GM23338 (cell line): ENCODE measurements around the gene NEMP1. TPM values are rescaled to one million over a fixed set of nuclear protein-coding genes. Genes with fewer than 3 reads are reported as not detected.

Experiments used
- ATAC-seq: fragments of 200-7000 bp; cut with Tn5 transposase; 3 replicates; pipeline ENCODE4 v1.9.1; 2020
- DNase-seq: peaks from one replicate; pipeline ENCODE4 v3.0.0-alpha.2; 2015; ENCODE audit warnings: low spot score
- H2AFZ ChIP-seq: fragments of 200-600 bp; sonication (generic); 2 replicates; pipeline ENCODE4 v1.8.0; 2016; ENCODE audit warnings: antibody characterized with exemption, mild to moderate bottlenecking, moderate library complexity
- H3F3A ChIP-seq: fragments of 200-600 bp; sonication (generic); replicated peaks from 2 replicates; pipeline ENCODE4 v1.8.0; 2017; ENCODE audit warnings: antibody characterized with exemption, mixed run types, low read depth
- H3K27ac ChIP-seq: fragments of 200-600 bp; sonication (generic); 2 replicates; pipeline ENCODE4 v1.6.1; 2016; ENCODE audit warnings: low read depth
- H3K27me3 ChIP-seq: fragments of 200-600 bp; sonication (generic); 2 replicates; pipeline ENCODE4 v1.8.0; 2016; ENCODE audit warnings: mild to moderate bottlenecking, mixed run types, moderate library complexity; ENCODE audit not compliant: insufficient read depth
- H3K36me3 ChIP-seq: fragments of 200-600 bp; sonication (generic); 2 replicates; pipeline ENCODE4 v1.8.0; 2016; ENCODE audit warnings: mild to moderate bottlenecking; ENCODE audit not compliant: insufficient read depth
- H3K4me1 ChIP-seq: fragments of 200-600 bp; sonication (generic); 2 replicates; pipeline ENCODE4 v1.8.0; 2016; ENCODE audit warnings: mild to moderate bottlenecking, moderate library complexity; ENCODE audit not compliant: insufficient read depth
- H3K4me2 ChIP-seq: fragments of 200-600 bp; sonication (generic); 2 replicates; pipeline ENCODE4 v1.7.1; 2017; ENCODE audit warnings: mixed run types
- H3K4me3 ChIP-seq: fragments of 200-600 bp; sonication (generic); 2 replicates; pipeline ENCODE4 v1.6.1; 2016; ENCODE audit warnings: mixed run types
- H3K79me2 ChIP-seq: fragments of 200-600 bp; sonication (generic); replicated peaks from 2 replicates; pipeline ENCODE4 v1.8.0; 2017; ENCODE audit warnings: mild to moderate bottlenecking; ENCODE audit not compliant: insufficient read depth
- H3K9me2 ChIP-seq: fragments of 200-600 bp; sonication (generic); 2 replicates; pipeline ENCODE4 v1.8.0; 2017; ENCODE audit not compliant: insufficient read depth
- H4K20me1 ChIP-seq: fragments of 200-600 bp; sonication (generic); replicated peaks from 2 replicates; pipeline ENCODE4 v1.8.0; 2017; ENCODE audit warnings: mild to moderate bottlenecking; ENCODE audit not compliant: insufficient read depth
- H3K27ac Mint-ChIP-seq: 2 replicates; pipeline ENCODE4 v1.8.0; 2020; ENCODE audit warnings: inconsistent platforms, mild to moderate bottlenecking, moderate library complexity, mixed read lengths
- H3K27me3 Mint-ChIP-seq: 3 replicates; pipeline ENCODE4 v1.8.0; 2022; ENCODE audit warnings: low read depth, mild to moderate bottlenecking, moderate library complexity, mixed read lengths, inconsistent platforms; ENCODE audit not compliant: insufficient read depth, poor library complexity
- H3K36me3 Mint-ChIP-seq: 3 replicates; pipeline ENCODE4 v1.8.0; 2021; ENCODE audit warnings: low read depth, mild to moderate bottlenecking, inconsistent platforms, moderate library complexity, mixed read lengths
- H3K4me1 Mint-ChIP-seq: 3 replicates; pipeline ENCODE4 v1.8.0; 2020; ENCODE audit warnings: mild to moderate bottlenecking, inconsistent platforms, mixed read lengths
- H3K4me3 Mint-ChIP-seq: 3 replicates; pipeline ENCODE4 v1.8.0; 2021; ENCODE audit warnings: moderate library complexity, mild to moderate bottlenecking, inconsistent platforms, mixed read lengths
- H3K9me3 Mint-ChIP-seq: 3 replicates; pipeline ENCODE4 v1.8.0; 2020; ENCODE audit warnings: moderate library complexity, mild to moderate bottlenecking, inconsistent platforms, mixed read lengths
- CREB1 ChIP-seq: fragments of 250-450 bp; sonication (Bioruptor Pico); IDR thresholded peaks from 2 replicates; pipeline ENCODE4 v1.5.0; 2020; ENCODE audit warnings: low read depth, mild to moderate bottlenecking, moderate library complexity
- EZH2phosphoT487 ChIP-seq: fragments of 200-600 bp; sonication (generic); IDR thresholded peaks from one replicate; pipeline ENCODE4 v1.8.1; 2018; ENCODE audit warnings: antibody characterized with exemption; ENCODE audit not compliant: unreplicated experiment
- JUNB ChIP-seq: IDR thresholded peaks from one replicate; pipeline ENCODE4 v1.6.1; 2016; ENCODE audit warnings: antibody characterized with exemption; ENCODE audit not compliant: unreplicated experiment
- REST ChIP-seq: IDR thresholded peaks from one replicate; pipeline ENCODE4 v1.6.1; 2018; ENCODE audit warnings: antibody characterized with exemption; ENCODE audit not compliant: unreplicated experiment
- ZNF114 ChIP-seq: fragments of 250-450 bp; sonication (Bioruptor Pico); IDR thresholded peaks from 2 replicates; pipeline ENCODE4 v1.5.0; 2020; ENCODE audit warnings: mild to moderate bottlenecking, moderate library complexity
- ZNF331 ChIP-seq: fragments of 250-450 bp; sonication (Bioruptor Pico); IDR thresholded peaks from 2 replicates; pipeline ENCODE4 v1.5.0; 2020; ENCODE audit warnings: low read depth, mild to moderate bottlenecking, moderate library complexity
- polyA plus RNA-seq: library from polyadenylated mRNA; unstranded; fragments of >200 nt; fragmentation: Nextera tagmentation; extraction: Ambion mirVana; gene quantifications from 2 replicates; pipeline ENCODE4 v1.2.1, GENCODE V29; 2016
- total RNA-seq: library from RNA; depleted of rRNA; stranded (reverse); fragments of >200 nt; shearing (Covaris generic); gene quantifications from 2 replicates; pipeline ENCODE4 v1.2.3, GENCODE V29; 2014
- TF ChIP-seq, protein P1 (sequence below): IDR thresholded peaks from 2 replicates; pipeline ENCODE4 v1.6.1; 2016; ENCODE audit warnings: antibody characterized with exemption

Gene NEMP1
- total and polyA plus RNA-seq, 2 experiments from 2014 or later: 11.9 to 35.0 TPM

DNA sequence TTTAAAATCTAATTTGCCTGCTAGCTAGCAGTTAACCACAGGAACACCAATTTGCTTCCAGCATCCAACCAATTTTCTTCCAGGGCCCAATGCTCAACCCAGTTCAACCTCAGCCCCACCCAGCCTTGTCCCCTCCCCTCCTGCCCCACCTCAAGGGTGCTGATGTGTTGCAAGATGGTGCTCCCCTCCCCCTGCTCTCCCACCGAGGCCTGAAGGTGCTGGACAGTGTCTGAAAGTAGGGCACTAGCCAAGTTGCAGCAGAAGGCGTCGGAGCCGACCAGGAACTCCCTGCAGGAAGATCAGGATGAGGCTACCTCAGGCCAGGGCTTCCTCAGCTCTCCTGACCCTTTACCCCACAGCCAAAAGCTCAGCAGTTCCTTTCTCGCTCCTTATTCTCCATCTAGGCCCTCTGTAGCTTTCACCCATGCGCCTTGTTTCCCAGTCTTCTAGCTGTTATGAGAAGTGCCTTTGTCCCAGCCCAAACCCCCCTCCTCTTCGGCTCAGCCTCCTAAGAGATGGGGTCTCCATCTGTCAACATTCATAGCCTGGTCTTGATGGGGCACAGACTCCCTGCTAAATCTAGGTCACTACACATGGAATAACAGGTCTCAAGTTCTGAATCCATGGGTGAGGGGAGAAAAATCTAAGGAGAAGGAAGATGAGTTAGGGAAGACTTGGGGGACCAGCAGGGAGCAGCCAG, 29.0 kb upstream of the NEMP1 start:
- Mint-ChIP-seq H3K27ac (no peak overlapping the region), H3K9me3 (no peaks in the 10 kb centered on the region; the same call in 1 of the 3 replicates), H3K4me3 (no peak overlapping the region; the same call in 2 of the 3 replicates), H3K36me3 (peaks cover 32% of the 10 kb centered on the region), H3K27me3 (peaks cover 20% of the 10 kb centered on the region), H3K4me1 (peaks cover 28% of the 10 kb centered on the region)
- Histone ChIP-seq H2AFZ (no peak overlapping the region), H3K4me3 (no peak overlapping the region), H3K27ac (no peak overlapping the region), H3K9me2 (no peaks in the 10 kb centered on the region), H3F3A (peaks cover 6% of the 10 kb centered on the region), H3K36me3 (no peaks in the 10 kb centered on the region), H3K27me3 (no peaks in the 10 kb centered on the region), H3K79me2 (peaks cover 9% of the 10 kb centered on the region), H3K4me1 (peaks cover 20% of the 10 kb centered on the region), H4K20me1 (no peaks in the 10 kb centered on the region), H3K4me2 (no peak overlapping the region)
- ATAC-seq: no peak
- TF ChIP-seq CREB1 (CRISPR knock-in tag) (no peak), ZNF331 (no peak), REST (no peak)
- no peak for DNase-seq

- Mint-ChIP-seq H3K27ac (no peak overlapping the region), H3K9me3 (no peaks in the 10 kb centered on the region; the same call in 2 of the 3 replicates)
- TF ChIP-seq ZNF114 (CRISPR knock-in tag) (no peak), CREB1 (CRISPR knock-in tag) (no peak), EZH2phosphoT487 (no peak), JUNB (no peak), REST (no peak)
- TF ChIP-seq, protein P1, sequence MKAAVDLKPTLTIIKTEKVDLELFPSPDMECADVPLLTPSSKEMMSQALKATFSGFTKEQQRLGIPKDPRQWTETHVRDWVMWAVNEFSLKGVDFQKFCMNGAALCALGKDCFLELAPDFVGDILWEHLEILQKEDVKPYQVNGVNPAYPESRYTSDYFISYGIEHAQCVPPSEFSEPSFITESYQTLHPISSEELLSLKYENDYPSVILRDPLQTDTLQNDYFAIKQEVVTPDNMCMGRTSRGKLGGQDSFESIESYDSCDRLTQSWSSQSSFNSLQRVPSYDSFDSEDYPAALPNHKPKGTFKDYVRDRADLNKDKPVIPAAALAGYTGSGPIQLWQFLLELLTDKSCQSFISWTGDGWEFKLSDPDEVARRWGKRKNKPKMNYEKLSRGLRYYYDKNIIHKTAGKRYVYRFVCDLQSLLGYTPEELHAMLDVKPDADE: no peak
Measured at GRCh38 chr12:57106021-57106708, 27.6 kb upstream of the NEMP1 start.

More at GRCh38 chr12:57106021-57106708, 27.6 kb upstream of the NEMP1 start:
- Histone ChIP-seq H4K20me1 (no peaks in the 10 kb centered on the region), H3K9me2 (no peaks in the 10 kb centered on the region), H3K79me2 (peaks cover 9% of the 10 kb centered on the region), H3K27ac (no peak overlapping the region), H3K36me3 (no peaks in the 10 kb centered on the region), H3K4me3 (no peak overlapping the region), H2AFZ (no peak overlapping the region), H3K4me1 (peaks cover 17% of the 10 kb centered on the region), H3K4me2 (no peak overlapping the region), H3K27me3 (no peaks in the 10 kb centered on the region), H3F3A (peaks cover 6% of the 10 kb centered on the region)
- peaks cover 32% of the 10 kb centered on the region for H3K36me3 Mint-ChIP-seq
- DNase-seq (no peak), ATAC-seq (no peak)
- H3K4me3 Mint-ChIP-seq: no peak overlapping the region
- H3K27me3 Mint-ChIP-seq: peaks cover 12% of the 10 kb centered on the region
- H3K4me1 Mint-ChIP-seq: peaks cover 16% of the 10 kb centered on the region
